Activated B cell treated with CpG ODN at 0.5 μM for 24 hours (primary cell): ENCODE measurements around the gene KCTD3. TPM values are rescaled to one million over a fixed set of nuclear protein-coding genes. Genes with fewer than 3 reads are reported as not detected.
A peak's percentile ranks its signal among the peaks of the same experiment; 100 is the strongest.

ENCODE experiments used
- ATAC-seq: fragments of 200-7000 bp; cut with Tn5 transposase; one replicate; pipeline ENCODE4 v1.10.0; 2021; ENCODE audit warnings: low read depth, mild to moderate bottlenecking, moderate library complexity
- CTCF ChIA-PET: fragments of 350-600 bp; sonication (Branson Sonifier 250); formaldehyde crosslinking; loops from one replicate; lab custom pipeline; 2021; ENCODE audit warnings: antibody characterized with exemption; lab: Charles Lee
- POLR2A ChIA-PET: fragments of 350-600 bp; sonication (Branson Sonifier 250); formaldehyde crosslinking; loops from one replicate; lab custom pipeline; 2021; ENCODE audit warnings: antibody characterized with exemption; lab: Charles Lee
- DNase-seq: peaks from one replicate; pipeline ENCODE4 v3.0.0; 2022
- H3K27ac Mint-ChIP-seq: one replicate; pipeline ENCODE4 v1.8.0; 2020; ENCODE audit warnings: mixed read lengths
- H3K27me3 Mint-ChIP-seq: one replicate; pipeline ENCODE4 v1.8.0; 2021; ENCODE audit warnings: mixed read lengths
- H3K36me3 Mint-ChIP-seq: one replicate; pipeline ENCODE4 v1.8.0; 2021; ENCODE audit warnings: low read depth, mixed read lengths
- H3K4me1 Mint-ChIP-seq: one replicate; pipeline ENCODE4 v1.8.0; 2021; ENCODE audit warnings: mixed read lengths
- H3K4me3 Mint-ChIP-seq: one replicate; pipeline ENCODE4 v1.8.0; 2020; ENCODE audit warnings: mild to moderate bottlenecking, mixed read lengths
- H3K9me3 Mint-ChIP-seq: one replicate; pipeline ENCODE4 v1.8.0; 2020; ENCODE audit warnings: mixed read lengths
- CTCF ChIP-seq: fragments of 200-600 bp; IDR thresholded peaks from one replicate; pipeline ENCODE4 v1.8.0; 2022; ENCODE audit warnings: antibody characterized with exemption, mild to moderate bottlenecking
- intact Hi-C: fragments of 100-400 bp; cut with micrococcal nuclease; formaldehyde crosslinking; loops from one replicate; pipeline ENCODE4 v1.15.1; 2024
- total RNA-seq: library from RNA; stranded (reverse); gene quantifications from 2 replicates; pipeline ENCODE4 v1.2.3, GENCODE V29; 2022

KCTD3 gene
- total RNA-seq, 1 donor from 2014 or later: 5.8 TPM

- no peak for TF ChIP-seq CTCF
- Mint-ChIP-seq H3K4me3 (no peak overlapping the region), H3K27ac (no peak overlapping the region), H3K36me3 (peaks cover 4% of the 10 kb centered on the region), H3K27me3 (peaks cover 3% of the 10 kb centered on the region), H3K9me3 (peaks cover 17% of the 10 kb centered on the region), H3K4me1 (no peaks in the 10 kb centered on the region)
- DNase-seq: no peak
- POLR2A ChIA-PET: no interaction called here
- intact Hi-C loops: no loop called here
- CTCF ChIA-PET: no interaction called here
- ATAC-seq: no peak
These were observed 11.6 kb upstream of the KCTD3 start for GRCh38 chr1:215555531-215555930.

GRCh38 chr1:215556996-215557395, 10.1 kb upstream of the KCTD3 start:
- ChIA-PET POLR2A (no interaction called here), CTCF (no interaction called here)

GRCh38 chr1:215557504-215557903, 9.6 kb upstream of the KCTD3 start:
- DNase-seq (no peak), ATAC-seq (no peak)
- peaks cover 4% of the 10 kb centered on the region for H3K36me3 Mint-ChIP-seq
- CTCF ChIA-PET: no interaction called here
- intact Hi-C loops: no loop called here
- H3K4me1 Mint-ChIP-seq: no peaks in the 10 kb centered on the region
- H3K4me3 Mint-ChIP-seq: no peak overlapping the region
- no peak overlapping the region for H3K27ac Mint-ChIP-seq
- peaks cover 5% of the 10 kb centered on the region for H3K27me3 Mint-ChIP-seq
- POLR2A ChIA-PET: no interaction called here
- no peak for TF ChIP-seq CTCF
- peaks cover 19% of the 10 kb centered on the region for H3K9me3 Mint-ChIP-seq

More at GRCh38 chr1:215556996-215557395, 10.1 kb upstream of the KCTD3 start:
- TF ChIP-seq CTCF: no peak
- Mint-ChIP-seq H3K9me3 (peaks cover 19% of the 10 kb centered on the region), H3K27ac (no peak overlapping the region), H3K4me1 (no peaks in the 10 kb centered on the region), H3K4me3 (no peak overlapping the region), H3K27me3 (peaks cover 5% of the 10 kb centered on the region), H3K36me3 (peaks cover 4% of the 10 kb centered on the region)
- no peak for ATAC-seq
- intact Hi-C loops: no loop called here
- DNase-seq: no peak

GRCh38 chr1:215557992-215558626, 9.0 kb upstream of the KCTD3 start:
- no peaks in the 10 kb centered on the region for H3K4me1 Mint-ChIP-seq
- H3K27me3 Mint-ChIP-seq: peaks cover 5% of the 10 kb centered on the region
- peaks cover 19% of the 10 kb centered on the region for H3K9me3 Mint-ChIP-seq
- H3K27ac Mint-ChIP-seq: no peak overlapping the region
- TF ChIP-seq CTCF: no peak
- POLR2A ChIA-PET: no interaction called here
- CTCF ChIA-PET: no interaction called here
- intact Hi-C loops: no loop called here
- no peak overlapping the region for H3K4me3 Mint-ChIP-seq
- H3K36me3 Mint-ChIP-seq: peaks cover 4% of the 10 kb centered on the region
- DNase-seq (no peak), ATAC-seq (no peak)

GRCh38 chr1:215567491-215568298, 591 bp downstream of the KCTD3 start:
- POLR2A ChIA-PET: no interaction called here
- ATAC-seq: peak; percentile 61
- Mint-ChIP-seq H3K27me3 (peaks cover 8% of the 10 kb centered on the region), H3K4me3 (peak overlapping the region; percentile 91), H3K4me1 (peaks cover 27% of the 10 kb centered on the region), H3K36me3 (peaks cover 4% of the 10 kb centered on the region), H3K27ac (peak overlapping the region; percentile 37), H3K9me3 (no peaks in the 10 kb centered on the region)
- no peak for TF ChIP-seq CTCF
- peak; percentile 38 for DNase-seq
- intact Hi-C loops: no loop called here
- CTCF ChIA-PET: no interaction called here
